ENCODE data around the gene TOP1. TPM values are rescaled to one million over a fixed set of nuclear protein-coding genes. Genes with fewer than 3 reads are reported as not detected.
A peak's percentile ranks its signal among the peaks of the same experiment; 100 is the strongest.

TOP1 gene
- total RNA-seq, 1 donor from 2014 or later, result 102 TPM

DNA sequence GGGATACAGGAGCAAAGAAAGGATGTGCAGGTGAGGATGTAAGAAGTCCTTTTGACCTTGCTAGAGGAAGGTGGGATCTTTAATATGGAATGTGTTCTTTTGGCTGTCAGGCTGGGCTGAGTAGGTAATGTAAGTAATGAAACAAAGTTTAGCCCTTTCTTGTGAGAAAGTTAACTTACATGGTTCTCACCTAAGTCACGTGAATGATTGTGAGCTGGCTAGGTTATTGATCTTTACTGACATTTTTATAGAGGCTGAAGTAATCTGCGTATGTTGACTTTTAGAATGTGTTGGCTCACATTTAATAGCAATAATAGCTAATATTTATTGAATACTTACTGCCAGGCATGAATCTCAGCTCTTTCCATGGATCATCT is 2.6 kb downstream of the TOP1 start:
- DNase-seq (ENCODE audit: low read depth, low spot score), result no peak
- no peaks in the 10 kb centered on the region for H3K27me3 Mint-ChIP-seq (ENCODE audit: low read depth)
- peaks cover 13% of the 10 kb centered on the region for H3K36me3 Mint-ChIP-seq (ENCODE audit: low read depth)
- no peak overlapping the region for H3K27ac Mint-ChIP-seq (ENCODE audit: unreplicated experiment)
- no peaks in the 10 kb centered on the region for H3K9me3 Mint-ChIP-seq
- no peak for TF ChIP-seq CTCF (conservative IDR thresholded peaks at IDR 0.05)
- H3K4me3 Mint-ChIP-seq, result peak overlapping the region; percentile 96
- H3K4me1 Mint-ChIP-seq, result peaks cover 70% of the 10 kb centered on the region

GRCh38 chr20:41032271-41032670 is 3.6 kb downstream of the TOP1 start:
- H3K4me1 Mint-ChIP-seq, result peaks cover 69% of the 10 kb centered on the region
- peaks cover 2% of the 10 kb centered on the region for H3K9me3 Mint-ChIP-seq
- no peak overlapping the region for H3K27ac Mint-ChIP-seq (ENCODE audit: unreplicated experiment)
- peaks cover 17% of the 10 kb centered on the region for H3K36me3 Mint-ChIP-seq (ENCODE audit: low read depth)
- no peak for DNase-seq (ENCODE audit: low read depth, low spot score)
- TF ChIP-seq CTCF (conservative IDR thresholded peaks at IDR 0.05), result no peak
- H3K4me3 Mint-ChIP-seq, result peak overlapping the region; percentile 96
- no peaks in the 10 kb centered on the region for H3K27me3 Mint-ChIP-seq (ENCODE audit: low read depth)

DNA sequence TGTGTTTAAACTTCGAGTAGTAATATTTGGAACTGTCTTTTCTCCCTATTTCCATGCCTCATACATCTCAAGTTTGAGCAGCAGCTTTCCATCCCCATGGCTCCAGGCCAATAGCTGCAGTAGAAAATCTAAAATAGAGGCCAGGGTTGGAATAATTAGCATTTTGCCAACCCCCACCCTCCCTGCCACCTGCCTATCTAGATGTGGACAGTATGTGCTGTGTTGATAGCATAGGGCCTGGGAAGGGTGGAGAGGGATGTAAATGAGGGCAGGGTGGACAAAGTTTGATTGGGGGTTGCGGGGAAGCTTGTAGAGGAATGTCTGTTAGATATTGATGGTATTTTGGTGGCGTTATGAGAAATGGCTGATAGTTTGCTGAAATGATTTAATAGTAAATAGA is 5.6 kb downstream of the TOP1 start:
- no peak for TF ChIP-seq CTCF (conservative IDR thresholded peaks at IDR 0.05)
- Mint-ChIP-seq H3K36me3 (ENCODE audit: low read depth) (peaks cover 17% of the 10 kb centered on the region), H3K27ac (ENCODE audit: unreplicated experiment) (no peak overlapping the region), H3K27me3 (ENCODE audit: low read depth) (no peaks in the 10 kb centered on the region), H3K9me3 (peaks cover 2% of the 10 kb centered on the region), H3K4me3 (peak overlapping the region; percentile 24), H3K4me1 (peaks cover 76% of the 10 kb centered on the region)
- DNase-seq (ENCODE audit: low read depth, low spot score), result no peak

DNA sequence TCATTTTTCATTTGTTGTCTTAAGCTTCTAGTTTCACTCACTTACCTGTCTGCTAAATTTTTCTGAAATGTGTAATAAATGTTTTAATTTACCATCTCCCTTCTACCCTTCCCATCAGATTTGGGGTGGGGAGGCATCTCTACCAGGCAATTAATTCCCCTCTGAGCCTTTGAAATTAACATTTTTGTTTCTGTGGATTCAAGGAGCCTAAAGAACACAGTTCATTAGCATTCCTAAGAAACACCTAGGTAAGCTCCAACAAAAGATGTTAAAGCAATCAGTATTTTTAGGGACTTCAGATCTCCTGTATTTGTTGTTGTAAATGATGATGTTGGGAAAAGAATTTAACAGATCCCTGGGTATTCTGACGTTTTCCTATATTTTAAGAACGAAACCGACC is 6.6 kb downstream of the TOP1 start:
- no peak for TF ChIP-seq CTCF (conservative IDR thresholded peaks at IDR 0.05)
- peaks cover 2% of the 10 kb centered on the region for H3K9me3 Mint-ChIP-seq
- no peak for DNase-seq (ENCODE audit: low read depth, low spot score)
- H3K4me1 Mint-ChIP-seq, result peaks cover 74% of the 10 kb centered on the region
- H3K36me3 Mint-ChIP-seq (ENCODE audit: low read depth), result peaks cover 18% of the 10 kb centered on the region
- H3K27me3 Mint-ChIP-seq (ENCODE audit: low read depth), result no peaks in the 10 kb centered on the region
- H3K4me3 Mint-ChIP-seq, result peak overlapping the region; percentile 76
- no peak overlapping the region for H3K27ac Mint-ChIP-seq (ENCODE audit: unreplicated experiment)

DNA sequence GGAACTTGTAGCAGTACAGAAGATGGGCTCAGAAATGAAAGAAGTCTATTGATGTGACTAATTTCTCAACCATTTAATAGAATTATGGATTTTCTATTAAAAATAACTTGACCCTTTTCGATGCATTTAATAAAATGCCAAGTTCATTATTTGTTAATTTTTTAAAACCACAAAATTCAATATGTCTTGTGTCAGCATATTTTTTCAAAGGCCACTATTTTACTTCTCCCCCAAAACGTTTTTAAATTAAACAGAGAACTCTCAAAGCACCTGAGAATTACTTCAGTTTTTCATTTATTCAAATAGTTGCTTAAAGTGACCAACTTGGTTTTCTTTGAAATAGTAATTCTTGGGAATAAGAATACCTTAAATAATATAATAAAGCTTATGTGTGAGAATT is 8.6 kb downstream of the TOP1 start:
- Mint-ChIP-seq H3K36me3 (ENCODE audit: low read depth) (peaks cover 18% of the 10 kb centered on the region), H3K9me3 (peaks cover 2% of the 10 kb centered on the region), H3K4me1 (peaks cover 56% of the 10 kb centered on the region)

More for the DNA sequence above, 8.6 kb downstream of the TOP1 start:
- Mint-ChIP-seq H3K27ac (ENCODE audit: unreplicated experiment) (no peak overlapping the region), H3K27me3 (ENCODE audit: low read depth) (no peaks in the 10 kb centered on the region), H3K4me3 (no peak overlapping the region)
- TF ChIP-seq CTCF (conservative IDR thresholded peaks at IDR 0.05), result no peak
- DNase-seq (ENCODE audit: low read depth, low spot score), result no peak

Data from neural crest cell (in vitro differentiated cells).